Upper lobe of right lung (tissue), 1 donor: ENCODE data around the gene CHRM5. TPM values are rescaled to one million over a fixed set of nuclear protein-coding genes. Genes with fewer than 3 reads are reported as not detected.

ENCODE experiments used
- ATAC-seq: fragments of 200-7000 bp; cut with Tn5 transposase; one replicate; pipeline ENCODE4 v1.9.1; 2020; ENCODE audit warnings: mild to moderate bottlenecking, moderate library complexity
- DNase-seq: peaks from one replicate; pipeline ENCODE4 v3.0.0-alpha.2; 2020
- H3K27ac ChIP-seq: fragments of 200-600 bp; one replicate; pipeline ENCODE4 v1.8.0; 2022
- H3K27me3 ChIP-seq: fragments of 200-600 bp; one replicate; pipeline ENCODE4 v1.8.0; 2022; ENCODE audit warnings: mild to moderate bottlenecking
- H3K36me3 ChIP-seq: fragments of 200-600 bp; one replicate; pipeline ENCODE4 v1.8.0; 2022
- H3K4me1 ChIP-seq: fragments of 200-600 bp; one replicate; pipeline ENCODE4 v1.8.0; 2022
- H3K4me3 ChIP-seq: fragments of 200-600 bp; one replicate; pipeline ENCODE4 v1.8.0; 2022; ENCODE audit warnings: mild to moderate bottlenecking
- H3K9me3 ChIP-seq: fragments of 200-600 bp; one replicate; pipeline ENCODE4 v1.8.0; 2022
- CTCF ChIP-seq: fragments of 200-600 bp; IDR thresholded peaks from one replicate; pipeline ENCODE4 v1.8.0; 2022; ENCODE audit warnings: antibody characterized with exemption
- intact Hi-C: fragments of 100-400 bp; cut with DNase I; formaldehyde crosslinking; loops from one replicate; pipeline ENCODE4 v1.11.0; 2022
- total RNA-seq: library from RNA; stranded (reverse); fragmentation: NEBNext Ultra II Directional; extraction: Animal tissue kit (Norgen Biotek cat#: 25700); gene quantifications from one replicate; pipeline ENCODE4 v1.2.1, GENCODE V29; 2021
- donor health status: DM: no; HTN: yes; CAD: no; lungs with severe emphysema.

Gene CHRM5
- total RNA-seq, 1 donor from 2014 or later, result not detected

- peaks cover 11% of the 10 kb centered on the region for H3K27me3 ChIP-seq
- intact Hi-C loops, result no loop called here
- no peak for ATAC-seq
- H3K9me3 ChIP-seq, result no peaks in the 10 kb centered on the region
- TF ChIP-seq CTCF, result no peak
- no peaks in the 10 kb centered on the region for H3K4me1 ChIP-seq
- no peak overlapping the region for H3K4me3 ChIP-seq
- no peak overlapping the region for H3K27ac ChIP-seq
- no peaks in the 10 kb centered on the region for H3K36me3 ChIP-seq
- DNase-seq, result no peak
Observed at GRCh38 chr15:34114215-34114614, 145.9 kb downstream of the CHRM5 start.

DNA sequence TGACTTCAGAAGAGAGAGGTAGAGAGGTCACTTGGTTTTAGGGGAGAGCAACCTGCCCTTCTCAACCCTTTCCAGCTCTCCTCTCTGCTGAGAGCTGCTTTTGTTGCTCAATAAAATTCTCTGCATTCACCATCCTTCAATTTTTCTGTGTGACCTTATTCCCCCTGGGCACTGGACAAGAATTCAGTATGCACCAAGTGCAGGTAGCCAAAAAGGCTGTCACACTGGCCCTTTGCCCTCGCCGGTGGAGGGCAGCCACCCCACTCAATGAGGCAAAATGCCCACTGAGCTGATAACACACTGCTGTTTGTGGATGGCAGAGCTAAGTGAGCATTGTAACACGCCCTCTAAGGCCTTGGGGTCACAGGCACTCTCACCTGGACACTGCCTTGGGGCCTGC, 146.4 kb downstream of the CHRM5 start:
- no peak for ATAC-seq

DNA sequence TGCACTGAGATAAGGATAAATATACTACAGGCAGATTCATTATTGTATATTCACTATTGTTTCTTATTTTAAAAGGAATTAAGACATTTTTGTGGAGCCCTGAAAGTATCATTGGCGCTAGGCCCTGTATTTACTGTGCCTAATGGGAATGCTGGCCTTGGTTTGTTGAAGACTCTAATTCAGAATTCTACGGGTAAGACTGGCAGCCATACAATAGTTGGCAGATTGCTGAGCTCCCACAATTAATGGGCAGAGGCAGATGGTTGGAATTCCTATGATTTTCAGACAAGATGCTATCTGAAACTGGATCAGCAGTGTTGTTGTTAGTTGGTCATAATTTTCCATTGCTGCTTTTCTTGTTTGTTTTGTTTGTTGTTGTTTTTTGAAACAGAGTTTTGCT, 148.3 kb downstream of the CHRM5 start:
- DNase-seq (no peak), ATAC-seq (no peak)
- no peaks in the 10 kb centered on the region for H3K36me3 ChIP-seq
- intact Hi-C loops, result no loop called here
- peaks cover 11% of the 10 kb centered on the region for H3K27me3 ChIP-seq
- H3K9me3 ChIP-seq, result no peaks in the 10 kb centered on the region
- H3K4me3 ChIP-seq, result no peak overlapping the region
- H3K4me1 ChIP-seq, result no peaks in the 10 kb centered on the region
- TF ChIP-seq CTCF, result no peak
- H3K27ac ChIP-seq, result no peak overlapping the region

More for the DNA sequence above, 146.4 kb downstream of the CHRM5 start:
- H3K9me3 ChIP-seq, result no peaks in the 10 kb centered on the region
- H3K4me3 ChIP-seq, result no peak overlapping the region
- no peaks in the 10 kb centered on the region for H3K36me3 ChIP-seq
- no peak for DNase-seq
- H3K27ac ChIP-seq, result no peak overlapping the region
- intact Hi-C loops, result no loop called here
- no peaks in the 10 kb centered on the region for H3K4me1 ChIP-seq
- H3K27me3 ChIP-seq, result peaks cover 11% of the 10 kb centered on the region
- no peak for TF ChIP-seq CTCF

Other genes starting within 250 kb of the CHRM5 start
- gene AVEN, start 70.7 kb downstream of the CHRM5 start, total RNA-seq, result 11.5 TPM
- 66.8 TPM for gene EMC7, start 133.4 kb downstream of the CHRM5 start, total RNA-seq
- 1.3 TPM for gene PGBD4, start 133.6 kb downstream of the CHRM5 start, total RNA-seq
- gene KATNBL1, start 241.6 kb downstream of the CHRM5 start, total RNA-seq, result 37.9 TPM